SK-N-SH (cell line): ENCODE results near the gene LTF.

Experiments used
- NFIC ChIP-seq: IDR thresholded peaks from 2 replicates; pipeline ENCODE4 v1.4.0; 2012; ENCODE audit warnings: borderline replicate concordance
- RAD21 ChIP-seq: IDR thresholded peaks from 2 replicates; pipeline ENCODE4 v1.6.1; 2012; ENCODE audit warnings: mild to moderate bottlenecking, low read length
- TF ChIP-seq, protein P1 (sequence below): fragments of 200-600 bp; sonication (generic); IDR thresholded peaks from 2 replicates; pipeline ENCODE4 v1.6.1; 2017; ENCODE audit warnings: antibody characterized with exemption, mild to moderate bottlenecking, moderate library complexity

DNA sequence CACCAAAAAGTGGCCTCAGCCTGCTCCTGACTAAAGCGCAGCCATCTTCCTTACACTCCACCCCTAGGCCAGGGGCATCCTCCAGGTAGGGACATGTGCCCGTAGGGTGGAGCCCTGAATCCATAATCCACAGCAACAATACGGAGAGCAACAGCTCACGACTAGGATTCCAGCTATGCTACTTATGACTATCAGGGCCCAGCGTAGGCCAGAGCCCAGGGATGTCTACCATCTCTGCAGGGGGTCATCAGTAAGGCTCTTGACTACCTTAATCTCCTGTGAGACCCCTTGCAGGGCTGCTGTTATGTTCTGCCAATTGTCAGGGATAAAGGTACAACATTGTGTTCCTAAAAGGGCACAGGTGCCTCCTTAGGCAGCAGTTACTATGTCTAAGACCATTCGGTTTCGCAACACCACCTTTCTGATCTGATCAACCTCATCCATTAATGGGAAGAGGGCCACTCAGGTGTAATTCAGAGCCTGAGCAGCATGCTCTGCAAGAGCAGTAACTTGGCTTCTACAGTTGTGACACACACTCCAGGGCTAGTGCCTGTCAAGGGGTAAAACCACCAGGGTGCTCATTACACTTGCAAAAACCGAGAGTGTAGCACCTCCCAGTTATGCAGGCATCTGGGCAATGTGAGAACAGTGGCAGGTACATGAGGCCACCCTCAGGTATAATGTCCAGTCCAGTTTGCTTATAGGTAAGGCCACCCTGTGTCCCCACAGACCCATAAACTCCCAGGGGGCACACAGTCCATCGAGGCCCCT, 46.7 kb downstream of the LTF start:
- TF ChIP-seq, protein P1, sequence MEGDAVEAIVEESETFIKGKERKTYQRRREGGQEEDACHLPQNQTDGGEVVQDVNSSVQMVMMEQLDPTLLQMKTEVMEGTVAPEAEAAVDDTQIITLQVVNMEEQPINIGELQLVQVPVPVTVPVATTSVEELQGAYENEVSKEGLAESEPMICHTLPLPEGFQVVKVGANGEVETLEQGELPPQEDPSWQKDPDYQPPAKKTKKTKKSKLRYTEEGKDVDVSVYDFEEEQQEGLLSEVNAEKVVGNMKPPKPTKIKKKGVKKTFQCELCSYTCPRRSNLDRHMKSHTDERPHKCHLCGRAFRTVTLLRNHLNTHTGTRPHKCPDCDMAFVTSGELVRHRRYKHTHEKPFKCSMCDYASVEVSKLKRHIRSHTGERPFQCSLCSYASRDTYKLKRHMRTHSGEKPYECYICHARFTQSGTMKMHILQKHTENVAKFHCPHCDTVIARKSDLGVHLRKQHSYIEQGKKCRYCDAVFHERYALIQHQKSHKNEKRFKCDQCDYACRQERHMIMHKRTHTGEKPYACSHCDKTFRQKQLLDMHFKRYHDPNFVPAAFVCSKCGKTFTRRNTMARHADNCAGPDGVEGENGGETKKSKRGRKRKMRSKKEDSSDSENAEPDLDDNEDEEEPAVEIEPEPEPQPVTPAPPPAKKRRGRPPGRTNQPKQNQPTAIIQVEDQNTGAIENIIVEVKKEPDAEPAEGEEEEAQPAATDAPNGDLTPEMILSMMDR: no peak
- no peak for TF ChIP-seq RAD21
- TF ChIP-seq NFIC: no peak
